Thymus (tissue), 11 donors: Measurements from ENCODE around the gene MYH4. TPM values are rescaled to one million over a fixed set of nuclear protein-coding genes. Genes with fewer than 3 reads are reported as not detected.

Experiments
- DNase-seq, 9 donors: peaks; one replicate each; pipeline ENCODE4 v3.0.0-alpha.2; 2013; ENCODE audit warnings: low spot score in 9 of 9, low read depth in 6 of 9, missing footprints in 1 of 9
- H3K27ac ChIP-seq, 2 donors: one replicate each; pipeline ENCODE4 v1.5.1; 2013; ENCODE audit warnings: control low read depth in 1 of 2, low read depth in 1 of 2, low read length in 1 of 2, mild to moderate bottlenecking in 1 of 2, moderate library complexity in 1 of 2
- H3K27me3 ChIP-seq, 2 donors: one replicate each; pipeline ENCODE4 v1.5.1; 2013; ENCODE audit warnings: low read length in 1 of 2; ENCODE audit not compliant: control insufficient read depth in 2 of 2, insufficient read depth in 1 of 2
- H3K36me3 ChIP-seq, 2 donors: one replicate each; pipeline ENCODE4 v1.5.1; 2013; ENCODE audit warnings: low read length in 1 of 2, mild to moderate bottlenecking in 1 of 2, moderate library complexity in 1 of 2; ENCODE audit not compliant: control insufficient read depth in 2 of 2, insufficient read depth in 2 of 2
- H3K4me1 ChIP-seq, 2 donors: one replicate each; pipeline ENCODE4 v1.5.1; 2013; ENCODE audit warnings: low read length in 2 of 2; ENCODE audit not compliant: control insufficient read depth in 2 of 2, insufficient read depth in 2 of 2
- H3K4me3 ChIP-seq, 2 donors: one replicate each; pipeline ENCODE4 v1.5.1; 2013; ENCODE audit warnings: low read length in 2 of 2, control low read depth in 1 of 2, mild to moderate bottlenecking in 1 of 2
- H3K9me3 ChIP-seq, 2 donors: one replicate each; pipeline ENCODE4 v1.5.1; 2013; ENCODE audit warnings: low read length in 1 of 2, mild to moderate bottlenecking in 1 of 2; ENCODE audit not compliant: control insufficient read depth in 2 of 2, insufficient read depth in 1 of 2
- WGBS: extraction: QIAGEN DNeasy Blood & Tissue Kit; methylation state at CpG from one replicate; pipeline ENCODE4 v1.1.7; 2013; 5-methylcytosine and 5-hydroxymethylcytosine counted together
- polyA plus RNA-seq: library from polyadenylated mRNA; stranded (reverse); fragments of 200-250 nt; gene quantifications from one replicate; pipeline ENCODE4 v1.2.3, GENCODE V29; 2013
- total RNA-seq: library from RNA; stranded (reverse); fragments of 120-200 nt; gene quantifications from one replicate; pipeline ENCODE4 v1.2.4, GENCODE V29; 2013
- donor health status: healthy.

MYH4 gene
- total and polyA plus RNA-seq, 2 donors: 0.05 to 0.09 TPM

GRCh38 chr17:10435096-10435495 is 34.3 kb downstream of the MYH4 start:
- Histone ChIP-seq H3K36me3 (no peaks in the 10 kb centered on the region), H3K4me3 (no peak overlapping the region), H3K27ac (no peak overlapping the region), H3K9me3 (no peaks in the 10 kb centered on the region), H3K4me1 (no peaks in the 10 kb centered on the region), H3K27me3 (no peaks in the 10 kb centered on the region)
- no peak for DNase-seq
- WGBS: 84% methylated on average over 3 of the region's 3 CpGs

DNA sequence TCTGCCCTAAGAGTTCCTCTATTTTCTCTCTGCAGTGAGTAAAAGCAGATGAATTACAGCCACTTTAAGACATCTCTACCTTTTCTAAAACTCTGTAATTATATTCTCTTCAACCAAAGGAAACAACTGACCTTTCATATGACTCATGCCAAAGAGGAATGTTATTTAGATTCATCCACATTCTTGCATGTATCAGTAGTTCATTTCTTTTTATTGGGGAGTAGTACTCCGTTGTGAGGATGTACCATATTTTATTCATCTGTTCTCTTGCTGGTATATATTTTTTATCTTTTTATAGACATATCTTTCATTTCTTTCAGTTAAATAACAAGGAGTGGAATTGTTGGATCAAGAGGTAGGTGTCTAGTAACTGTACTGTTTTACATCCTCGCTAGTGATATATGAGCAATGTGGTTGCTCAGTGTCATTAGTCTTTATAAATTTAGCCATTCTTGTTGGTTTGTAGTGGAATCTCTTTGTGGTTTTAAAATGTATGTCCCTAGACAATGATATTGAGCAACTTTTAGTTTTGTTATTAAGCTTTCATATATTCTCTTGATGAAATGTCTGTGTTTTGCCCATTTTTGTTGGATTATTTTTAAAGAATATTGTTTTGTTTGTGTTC is 39.8 kb downstream of the MYH4 start:
- H3K4me1 ChIP-seq: no peaks in the 10 kb centered on the region
- H3K27me3 ChIP-seq: no peaks in the 10 kb centered on the region
- H3K4me3 ChIP-seq: no peak overlapping the region
- no peak for DNase-seq
- H3K9me3 ChIP-seq: no peaks in the 10 kb centered on the region
- no peaks in the 10 kb centered on the region for H3K36me3 ChIP-seq
- WGBS: 84% methylated on average over 2 of the region's 2 CpGs
- H3K27ac ChIP-seq: no peak overlapping the region

DNA sequence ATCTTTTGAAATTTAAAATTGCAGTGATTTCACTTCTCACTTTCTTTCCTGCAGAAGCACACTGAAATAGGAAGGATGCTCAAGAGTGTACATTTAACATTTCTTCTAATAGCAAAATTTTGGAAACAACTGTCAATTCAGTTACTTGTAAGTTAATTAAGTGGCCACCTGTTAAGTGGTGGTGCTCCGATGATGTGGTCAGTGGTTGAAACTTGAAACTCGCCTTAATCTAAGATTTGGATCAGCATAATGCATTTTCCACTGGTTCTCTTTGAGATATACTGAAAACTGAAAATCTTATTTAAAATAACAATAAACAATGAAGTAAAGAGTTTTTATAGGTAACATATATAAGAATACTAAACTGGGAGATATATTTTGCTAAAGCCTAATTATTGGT is 40.6 kb downstream of the MYH4 start:
- H3K27me3 ChIP-seq: no peaks in the 10 kb centered on the region
- 89% methylated on average over 2 of the region's 2 CpGs for WGBS
- H3K27ac ChIP-seq: no peak overlapping the region
- no peaks in the 10 kb centered on the region for H3K4me1 ChIP-seq
- no peak for DNase-seq
- no peaks in the 10 kb centered on the region for H3K9me3 ChIP-seq
- H3K4me3 ChIP-seq: no peak overlapping the region
- no peaks in the 10 kb centered on the region for H3K36me3 ChIP-seq

GRCh38 chr17:10421900-10422542 is 47.3 kb downstream of the MYH4 start, which contains the start of gene MYH8:
TSS of gene MYH8 (minus strand) at chr17:10421950. CDS start at chr17:10420227, 1,723 bp downstream.
- Histone ChIP-seq H3K4me1 (no peaks in the 10 kb centered on the region), H3K27me3 (no peaks in the 10 kb centered on the region), H3K9me3 (no peaks in the 10 kb centered on the region), H3K27ac (no peak within 1 kb of the TSS), H3K36me3 (no peaks in the 10 kb centered on the region), H3K4me3 (no peak within 1 kb of the TSS)
- 91% methylated on average over 7 of the region's 7 CpGs for WGBS
- DNase-seq: no peak

DNA sequence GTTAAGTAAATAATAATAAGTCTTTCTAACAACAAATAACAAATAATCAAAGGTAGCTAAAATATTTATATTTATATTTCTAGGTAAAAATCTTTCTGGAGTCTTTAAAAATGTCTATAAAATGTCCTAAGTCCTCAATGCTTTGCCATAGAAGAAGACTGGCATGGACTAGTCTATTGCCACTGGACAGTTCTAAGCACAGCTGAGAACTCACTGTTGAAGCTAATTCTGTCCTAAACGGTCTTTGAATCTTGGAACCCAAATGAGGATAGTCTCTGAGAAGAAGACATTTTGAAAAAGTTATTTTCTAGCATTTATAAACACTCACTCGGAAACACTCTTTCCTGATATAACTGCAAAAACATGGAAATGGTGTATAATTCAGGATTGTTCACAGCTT is 48.1 kb downstream of the MYH4 start:
- H3K36me3 ChIP-seq: no peaks in the 10 kb centered on the region
- H3K9me3 ChIP-seq: no peaks in the 10 kb centered on the region
- no peaks in the 10 kb centered on the region for H3K4me1 ChIP-seq
- no peaks in the 10 kb centered on the region for H3K27me3 ChIP-seq
- WGBS: 83% methylated on average over 2 of the region's 2 CpGs
- no peak overlapping the region for H3K27ac ChIP-seq
- H3K4me3 ChIP-seq: no peak overlapping the region
- no peak for DNase-seq

- no peaks in the 10 kb centered on the region for H3K36me3 ChIP-seq
- no peak overlapping the region for H3K4me3 ChIP-seq
- H3K27me3 ChIP-seq: no peaks in the 10 kb centered on the region
- WGBS: 92% methylated on average over 2 of the region's 2 CpGs
- no peak for DNase-seq
- no peaks in the 10 kb centered on the region for H3K9me3 ChIP-seq
- H3K27ac ChIP-seq: no peak overlapping the region
- no peaks in the 10 kb centered on the region for H3K4me1 ChIP-seq
Measured at GRCh38 chr17:10420811-10421210, 48.5 kb downstream of the MYH4 start.

DNA sequence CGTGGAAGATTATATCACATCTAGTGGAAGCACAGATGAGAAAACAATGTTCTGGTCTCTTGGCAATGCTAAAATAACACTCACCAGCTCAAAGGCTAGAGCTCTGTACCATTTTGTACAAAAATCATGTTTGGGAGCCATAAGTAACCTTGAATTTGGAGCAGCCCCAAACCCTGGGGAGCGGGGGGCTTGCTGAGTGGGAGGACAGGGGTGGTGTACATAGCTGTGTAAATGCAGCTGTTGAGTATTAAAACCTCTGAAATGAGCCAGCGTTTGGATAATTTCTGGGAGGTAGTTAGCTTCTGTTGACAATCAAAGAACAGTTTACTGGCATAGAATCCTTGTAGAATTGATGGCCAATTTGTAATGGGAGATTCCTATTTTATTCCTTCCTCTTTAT is 51.9 kb downstream of the MYH4 start:
- no peak for DNase-seq
- no peaks in the 10 kb centered on the region for H3K36me3 ChIP-seq
- H3K4me1 ChIP-seq: no peaks in the 10 kb centered on the region
- H3K27ac ChIP-seq: no peak overlapping the region
- H3K27me3 ChIP-seq: no peaks in the 10 kb centered on the region
- no peaks in the 10 kb centered on the region for H3K9me3 ChIP-seq
- WGBS: 89% methylated on average over 3 of the region's 3 CpGs
- no peak overlapping the region for H3K4me3 ChIP-seq

DNA sequence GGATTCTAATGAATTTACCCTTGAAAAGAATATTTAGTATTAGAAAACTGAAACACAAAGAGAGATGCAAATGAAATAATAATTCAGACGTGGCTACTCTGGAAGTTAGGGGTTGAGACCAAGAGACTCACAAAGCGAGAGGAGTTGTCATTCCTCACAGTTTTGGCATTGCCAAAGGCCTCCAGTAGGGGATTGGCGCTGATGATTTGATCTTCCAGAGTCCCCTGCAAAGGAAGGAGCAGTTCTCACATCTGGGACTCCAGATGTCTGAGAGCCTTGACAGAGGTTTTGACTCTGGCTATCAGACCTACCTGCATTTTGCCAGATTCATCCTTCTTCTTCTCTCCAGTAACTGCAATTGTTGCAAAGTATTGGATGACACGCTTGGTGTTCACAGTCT is 54.2 kb downstream of the MYH4 start:
- Histone ChIP-seq H3K4me1 (no peaks in the 10 kb centered on the region), H3K9me3 (no peaks in the 10 kb centered on the region), H3K27me3 (no peaks in the 10 kb centered on the region), H3K36me3 (no peaks in the 10 kb centered on the region), H3K4me3 (no peak overlapping the region), H3K27ac (no peak overlapping the region)
- no peak for DNase-seq
- 76% methylated on average over 4 of the region's 4 CpGs for WGBS

GRCh38 chr17:10403589-10403988 is 65.8 kb downstream of the MYH4 start:
- Histone ChIP-seq H3K27ac (no peak overlapping the region), H3K4me1 (no peaks in the 10 kb centered on the region), H3K27me3 (no peaks in the 10 kb centered on the region), H3K9me3 (no peaks in the 10 kb centered on the region), H3K36me3 (no peaks in the 10 kb centered on the region), H3K4me3 (no peak overlapping the region)
- DNase-seq: no peak
